T-helper 9 cell (primary cell): Measurements from ENCODE around the gene TYW1B.
"Not testable (repeated sequence)": the region's sequence is repeated elsewhere in the genome, so short reads cannot be mapped to it uniquely, and the experiment has no call there.

Source experiments
- DNase-seq: peaks from one replicate; pipeline ENCODE4 v3.0.0-alpha.2; 2020

The TYW1B gene

GRCh38 chr7:72618435-72619180 is 209.4 kb downstream of the TYW1B start:
- not testable (repeated sequence) for DNase-seq

- DNase-seq, result not testable (repeated sequence)
These were observed 218.2 kb downstream of the TYW1B start for GRCh38 chr7:72609761-72610160.

- DNase-seq, result not testable (repeated sequence)
These were observed 220.0 kb downstream of the TYW1B start for GRCh38 chr7:72607988-72608387.

GRCh38 chr7:72605863-72606431 is 222.1 kb downstream of the TYW1B start:
- DNase-seq, result not testable (repeated sequence)

- DNase-seq, result not testable (repeated sequence)
These were observed 223.0 kb downstream of the TYW1B start for GRCh38 chr7:72604771-72605611.

GRCh38 chr7:72603476-72603875 is 224.5 kb downstream of the TYW1B start:
- not testable (repeated sequence) for DNase-seq

- DNase-seq, result no peak
These were observed 224.9 kb downstream of the TYW1B start for GRCh38 chr7:72603073-72603472.

- not testable (repeated sequence) for DNase-seq
These were observed 226.3 kb downstream of the TYW1B start for GRCh38 chr7:72601683-72602082.

- not testable (repeated sequence) for DNase-seq
These were observed 238.0 kb downstream of the TYW1B start for GRCh38 chr7:72590023-72590422.

GRCh38 chr7:72587267-72587666 is 240.7 kb downstream of the TYW1B start:
- DNase-seq, result not testable (repeated sequence)

- DNase-seq, result not testable (repeated sequence)
These were observed 243.4 kb downstream of the TYW1B start for GRCh38 chr7:72584576-72584975.

GRCh38 chr7:72583620-72584361 is 244.2 kb downstream of the TYW1B start:
- DNase-seq, result not testable (repeated sequence)

- not testable (repeated sequence) for DNase-seq
These were observed 247.7 kb downstream of the TYW1B start for GRCh38 chr7:72580142-72580770.

- DNase-seq, result no peak
These were observed 250.9 kb downstream of the TYW1B start for GRCh38 chr7:72577107-72577506.

GRCh38 chr7:72561988-72562387 is 266.0 kb downstream of the TYW1B start:
- DNase-seq, result not testable (repeated sequence)

- DNase-seq, result not testable (repeated sequence)
These were observed 268.5 kb downstream of the TYW1B start for GRCh38 chr7:72559546-72559945.

- not testable (repeated sequence) for DNase-seq
These were observed 271.3 kb downstream of the TYW1B start for GRCh38 chr7:72556733-72557132.

GRCh38 chr7:72555238-72555637 is 272.8 kb downstream of the TYW1B start:
- not testable (repeated sequence) for DNase-seq

GRCh38 chr7:72554401-72554800 is 273.6 kb downstream of the TYW1B start:
- DNase-seq, result not testable (repeated sequence)

- not testable (repeated sequence) for DNase-seq
These were observed 277.5 kb downstream of the TYW1B start for GRCh38 chr7:72550454-72550853.

- not testable (repeated sequence) for DNase-seq
These were observed 281.3 kb downstream of the TYW1B start for GRCh38 chr7:72546586-72547237.
